Measurements from ENCODE around the gene DDX59.

The DDX59 gene

GRCh38 chr1:200670242-200671118 lies 773 bp upstream of the DDX59 start:
- Histone ChIP-seq H3K9ac (ENCODE audit: low read length in 2 of 2) (peak overlapping the region; percentile 87 to 89), H3K27ac (ENCODE audit: low read length) (peak overlapping the region; percentile 99), H3K4me1 (ENCODE audit: control insufficient read depth, insufficient read depth, low read length) (peaks cover 7% of the 10 kb centered on the region), H3K36me3 (ENCODE audit: control insufficient read depth in 2 of 2, insufficient read depth in 2 of 2, low read length in 2 of 2) (peaks cover 4 to 5% of the 10 kb centered on the region in 2 donors), H3K27me3 (ENCODE audit: control insufficient read depth in 1 of 2, insufficient read depth in 2 of 2, low read length in 2 of 2) (no peaks in the 10 kb centered on the region), H3K4me3 (ENCODE audit: low read length in 2 of 2) (peak overlapping the region; percentile 74 to 80), H3K9me3 (ENCODE audit: control insufficient read depth in 2 of 2, low read length in 2 of 2) (no peaks in the 10 kb centered on the region)

GRCh38 chr1:200668514-200669313 lies 993 bp downstream of the DDX59 start:
- Histone ChIP-seq H3K9me3 (ENCODE audit: control insufficient read depth in 2 of 2, low read length in 2 of 2) (no peaks in the 10 kb centered on the region), H3K27ac (ENCODE audit: low read length) (peak overlapping the region; percentile 99), H3K4me1 (ENCODE audit: control insufficient read depth, insufficient read depth, low read length) (peaks cover 7% of the 10 kb centered on the region), H3K27me3 (ENCODE audit: control insufficient read depth in 1 of 2, insufficient read depth in 2 of 2, low read length in 2 of 2) (no peaks in the 10 kb centered on the region), H3K4me3 (ENCODE audit: low read length in 2 of 2) (peak overlapping the region; percentile 5 to 86), H3K36me3 (ENCODE audit: control insufficient read depth in 2 of 2, insufficient read depth in 2 of 2, low read length in 2 of 2) (peaks cover 5 to 7% of the 10 kb centered on the region in 2 donors), H3K9ac (ENCODE audit: low read length in 2 of 2) (peak overlapping the region; percentile 89 to 98)

- H3K27me3 ChIP-seq (ENCODE audit: control insufficient read depth in 1 of 2, insufficient read depth in 2 of 2, low read length in 2 of 2): no peaks in the 10 kb centered on the region
- H3K36me3 ChIP-seq (ENCODE audit: control insufficient read depth in 2 of 2, insufficient read depth in 2 of 2, low read length in 2 of 2): peaks cover 5 to 7% of the 10 kb centered on the region in 2 donors
- H3K4me1 ChIP-seq (ENCODE audit: control insufficient read depth, insufficient read depth, low read length): peaks cover 7% of the 10 kb centered on the region
- no peak overlapping the region for H3K9ac ChIP-seq (ENCODE audit: low read length in 2 of 2)
- no peaks in the 10 kb centered on the region for H3K9me3 ChIP-seq (ENCODE audit: control insufficient read depth in 2 of 2, low read length in 2 of 2)
- H3K4me3 ChIP-seq (ENCODE audit: low read length in 2 of 2): no peak overlapping the region
- H3K27ac ChIP-seq (ENCODE audit: low read length): no peak overlapping the region
Measured at GRCh38 chr1:200666309-200666708, 3.4 kb downstream of the DDX59 start.

- H3K27ac ChIP-seq (ENCODE audit: low read length): no peak overlapping the region
- H3K4me3 ChIP-seq (ENCODE audit: low read length in 2 of 2): no peak overlapping the region
- H3K9me3 ChIP-seq (ENCODE audit: control insufficient read depth in 2 of 2, low read length in 2 of 2): no peaks in the 10 kb centered on the region
- peaks cover 7% of the 10 kb centered on the region for H3K4me1 ChIP-seq (ENCODE audit: control insufficient read depth, insufficient read depth, low read length)
- H3K27me3 ChIP-seq (ENCODE audit: control insufficient read depth in 1 of 2, insufficient read depth in 2 of 2, low read length in 2 of 2): no peaks in the 10 kb centered on the region
- no peak overlapping the region for H3K9ac ChIP-seq (ENCODE audit: low read length in 2 of 2)
- peaks cover 5 to 7% of the 10 kb centered on the region in 2 donors for H3K36me3 ChIP-seq (ENCODE audit: control insufficient read depth in 2 of 2, insufficient read depth in 2 of 2, low read length in 2 of 2)
Measured at GRCh38 chr1:200665861-200666260, 3.8 kb downstream of the DDX59 start.

- Histone ChIP-seq H3K9me3 (ENCODE audit: control insufficient read depth in 2 of 2, low read length in 2 of 2) (no peaks in the 10 kb centered on the region), H3K27ac (ENCODE audit: low read length) (no peak overlapping the region), H3K4me1 (ENCODE audit: control insufficient read depth, insufficient read depth, low read length) (no peaks in the 10 kb centered on the region), H3K9ac (ENCODE audit: low read length in 2 of 2) (no peak overlapping the region), H3K27me3 (ENCODE audit: control insufficient read depth in 1 of 2, insufficient read depth in 2 of 2, low read length in 2 of 2) (no peaks in the 10 kb centered on the region), H3K36me3 (ENCODE audit: control insufficient read depth in 2 of 2, insufficient read depth in 2 of 2, low read length in 2 of 2) (peaks cover 15 to 17% of the 10 kb centered on the region in 2 donors), H3K4me3 (ENCODE audit: low read length in 2 of 2) (no peak overlapping the region)
Measured at GRCh38 chr1:200660719-200661118, 9.0 kb downstream of the DDX59 start.

GRCh38 chr1:200659269-200659668 lies 10.4 kb downstream of the DDX59 start:
- no peaks in the 10 kb centered on the region for H3K9me3 ChIP-seq (ENCODE audit: control insufficient read depth in 2 of 2, low read length in 2 of 2)
- H3K4me1 ChIP-seq (ENCODE audit: control insufficient read depth, insufficient read depth, low read length): no peaks in the 10 kb centered on the region
- peaks cover 16 to 17% of the 10 kb centered on the region in 2 donors for H3K36me3 ChIP-seq (ENCODE audit: control insufficient read depth in 2 of 2, insufficient read depth in 2 of 2, low read length in 2 of 2)
- H3K27ac ChIP-seq (ENCODE audit: low read length): no peak overlapping the region
- no peaks in the 10 kb centered on the region for H3K27me3 ChIP-seq (ENCODE audit: control insufficient read depth in 1 of 2, insufficient read depth in 2 of 2, low read length in 2 of 2)
- H3K9ac ChIP-seq (ENCODE audit: low read length in 2 of 2): no peak overlapping the region
- no peak overlapping the region for H3K4me3 ChIP-seq (ENCODE audit: low read length in 2 of 2)

GRCh38 chr1:200658037-200658818 lies 11.5 kb downstream of the DDX59 start:
- Histone ChIP-seq H3K9ac (ENCODE audit: low read length in 2 of 2) (no peak overlapping the region), H3K4me3 (ENCODE audit: low read length in 2 of 2) (no peak overlapping the region), H3K27ac (ENCODE audit: low read length) (no peak overlapping the region), H3K4me1 (ENCODE audit: control insufficient read depth, insufficient read depth, low read length) (no peaks in the 10 kb centered on the region), H3K9me3 (ENCODE audit: control insufficient read depth in 2 of 2, low read length in 2 of 2) (no peaks in the 10 kb centered on the region), H3K27me3 (ENCODE audit: control insufficient read depth in 1 of 2, insufficient read depth in 2 of 2, low read length in 2 of 2) (no peaks in the 10 kb centered on the region), H3K36me3 (ENCODE audit: control insufficient read depth in 2 of 2, insufficient read depth in 2 of 2, low read length in 2 of 2) (peaks cover 17 to 19% of the 10 kb centered on the region in 2 donors)

- peaks cover 15 to 19% of the 10 kb centered on the region in 2 donors for H3K36me3 ChIP-seq (ENCODE audit: control insufficient read depth in 2 of 2, insufficient read depth in 2 of 2, low read length in 2 of 2)
- no peak overlapping the region for H3K4me3 ChIP-seq (ENCODE audit: low read length in 2 of 2)
- no peaks in the 10 kb centered on the region for H3K27me3 ChIP-seq (ENCODE audit: control insufficient read depth in 1 of 2, insufficient read depth in 2 of 2, low read length in 2 of 2)
- H3K4me1 ChIP-seq (ENCODE audit: control insufficient read depth, insufficient read depth, low read length): no peaks in the 10 kb centered on the region
- no peak overlapping the region for H3K9ac ChIP-seq (ENCODE audit: low read length in 2 of 2)
- H3K9me3 ChIP-seq (ENCODE audit: control insufficient read depth in 2 of 2, low read length in 2 of 2): no peaks in the 10 kb centered on the region
- H3K27ac ChIP-seq (ENCODE audit: low read length): no peak overlapping the region
Measured at GRCh38 chr1:200654660-200655059, 15.0 kb downstream of the DDX59 start.

- no peaks in the 10 kb centered on the region for H3K9me3 ChIP-seq (ENCODE audit: control insufficient read depth in 2 of 2, low read length in 2 of 2)
- H3K27ac ChIP-seq (ENCODE audit: low read length): no peak overlapping the region
- H3K4me3 ChIP-seq (ENCODE audit: low read length in 2 of 2): no peak overlapping the region
- H3K36me3 ChIP-seq (ENCODE audit: control insufficient read depth in 2 of 2, insufficient read depth in 2 of 2, low read length in 2 of 2): peaks cover 6 to 19% of the 10 kb centered on the region in 2 donors
- no peaks in the 10 kb centered on the region for H3K4me1 ChIP-seq (ENCODE audit: control insufficient read depth, insufficient read depth, low read length)
- no peaks in the 10 kb centered on the region for H3K27me3 ChIP-seq (ENCODE audit: control insufficient read depth in 1 of 2, insufficient read depth in 2 of 2, low read length in 2 of 2)
- H3K9ac ChIP-seq (ENCODE audit: low read length in 2 of 2): no peak overlapping the region
Measured at GRCh38 chr1:200653022-200653462, 16.7 kb downstream of the DDX59 start.

- Histone ChIP-seq H3K9ac (ENCODE audit: low read length in 2 of 2) (no peak overlapping the region), H3K27me3 (ENCODE audit: control insufficient read depth in 1 of 2, insufficient read depth in 2 of 2, low read length in 2 of 2) (no peaks in the 10 kb centered on the region), H3K27ac (ENCODE audit: low read length) (no peak overlapping the region), H3K4me3 (ENCODE audit: low read length in 2 of 2) (no peak overlapping the region), H3K4me1 (ENCODE audit: control insufficient read depth, insufficient read depth, low read length) (no peaks in the 10 kb centered on the region), H3K9me3 (ENCODE audit: control insufficient read depth in 2 of 2, low read length in 2 of 2) (no peaks in the 10 kb centered on the region), H3K36me3 (ENCODE audit: control insufficient read depth in 2 of 2, insufficient read depth in 2 of 2, low read length in 2 of 2) (peaks cover 3 to 18% of the 10 kb centered on the region in 2 donors)
Measured at GRCh38 chr1:200652378-200652777, 17.3 kb downstream of the DDX59 start.

Data from stomach smooth muscle (tissue), 2 donors.